GM18498 (cell line): ENCODE results near the gene KSR2.
"Not testable (repeated sequence)": the region's sequence is repeated elsewhere in the genome, so short reads cannot be mapped to it uniquely, and the experiment has no call there.

Source experiments
- ATAC-seq: cut with Tn5 transposase; IDR thresholded peaks from one replicate; pipeline ENCODE4 v1.9.1; 2021; ENCODE audit warnings: mild to moderate bottlenecking, moderate library complexity; ENCODE audit not compliant: unreplicated experiment

The KSR2 gene

GRCh38 chr12:117768860-117769259 is 199.9 kb downstream of the KSR2 start:
- no peak for ATAC-seq

DNA sequence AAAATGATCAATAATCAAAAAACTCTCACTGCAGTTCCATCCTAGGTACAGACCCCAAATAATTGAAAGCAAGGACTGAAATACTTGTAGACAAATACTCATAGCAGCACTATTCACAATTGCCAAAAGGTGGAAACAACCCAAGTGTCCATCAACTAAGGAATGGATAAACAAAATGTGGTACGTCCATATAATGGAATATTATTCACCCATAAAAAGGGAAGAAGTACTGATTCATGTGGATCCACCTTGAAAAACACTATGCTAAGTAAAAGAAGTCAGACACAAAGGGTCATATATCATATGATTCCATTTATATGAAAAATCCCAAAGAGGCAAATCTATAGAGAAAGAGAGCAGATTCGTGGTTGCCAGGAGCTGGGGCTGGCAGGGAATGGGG is 202.8 kb downstream of the KSR2 start:
- no peak for ATAC-seq

DNA sequence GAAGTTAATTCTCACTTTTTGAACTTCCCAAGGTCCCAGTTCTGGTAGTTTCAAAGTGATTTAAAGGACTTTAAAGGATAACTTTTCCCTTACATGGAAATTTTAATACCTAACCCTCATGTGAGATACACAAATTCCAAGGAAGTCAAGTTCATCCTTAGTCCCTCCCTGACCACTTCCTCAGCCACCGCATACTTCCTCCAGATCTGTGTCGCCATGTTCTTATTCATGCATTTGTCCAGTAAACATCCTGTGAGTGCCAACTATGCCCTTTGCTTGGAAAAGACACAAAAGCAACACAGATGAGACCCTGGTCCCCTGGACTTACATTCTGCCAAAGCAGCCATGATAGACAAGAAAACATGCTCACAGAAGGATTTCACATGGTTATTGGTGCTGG is 206.6 kb downstream of the KSR2 start:
- no peak for ATAC-seq

DNA sequence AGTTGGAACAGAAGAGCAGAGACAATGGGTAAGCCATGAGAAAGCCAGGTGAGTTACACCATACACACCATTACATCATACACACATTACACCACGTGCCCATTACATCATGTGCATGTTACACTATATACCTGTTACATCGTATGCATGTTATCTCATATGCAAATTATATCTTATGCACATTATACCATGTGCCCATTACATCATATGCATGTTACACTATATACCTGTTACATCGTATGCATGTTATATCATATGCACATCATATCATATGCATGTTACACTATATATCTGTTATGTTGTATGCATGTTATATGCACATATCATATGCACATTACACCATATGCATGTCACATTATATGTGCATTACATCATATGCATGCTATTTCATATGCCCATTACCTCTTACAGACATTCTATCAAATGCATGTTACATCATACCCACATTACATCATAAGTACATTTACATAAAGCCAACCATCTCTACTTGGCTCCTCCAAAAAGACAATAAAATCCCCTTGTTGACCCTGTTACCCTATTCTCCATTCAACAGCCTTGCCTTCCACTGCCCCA is 207.2 kb downstream of the KSR2 start:
- ATAC-seq: no peak

- no peak for ATAC-seq
Observed at GRCh38 chr12:117760990-117761389, 207.8 kb downstream of the KSR2 start.

DNA sequence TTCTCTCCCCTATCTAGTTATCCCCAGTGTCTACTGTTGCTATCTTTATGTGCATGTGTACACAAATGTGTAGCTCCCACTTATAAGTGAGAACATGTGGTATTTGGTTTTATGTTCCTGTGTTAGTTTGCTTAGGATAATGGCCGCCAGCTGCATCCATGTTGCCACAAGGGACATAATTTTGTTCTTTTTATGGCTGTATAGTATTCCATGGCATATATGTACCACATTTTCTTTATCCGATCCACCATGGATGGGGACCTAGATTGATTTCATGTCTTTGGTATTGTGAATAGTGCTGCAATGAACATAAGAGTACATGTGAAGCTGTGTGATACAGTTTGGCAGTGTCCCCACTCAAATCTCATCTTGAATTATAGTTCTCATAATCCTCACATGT is 218.1 kb downstream of the KSR2 start:
- no peak for ATAC-seq

- no peak for ATAC-seq
Observed at GRCh38 chr12:117749431-117749830, 219.4 kb downstream of the KSR2 start.

- not testable (repeated sequence) for ATAC-seq
Observed at GRCh38 chr12:117746358-117746757, 222.4 kb downstream of the KSR2 start.

GRCh38 chr12:117744418-117744817 is 224.4 kb downstream of the KSR2 start:
- ATAC-seq: no peak

DNA sequence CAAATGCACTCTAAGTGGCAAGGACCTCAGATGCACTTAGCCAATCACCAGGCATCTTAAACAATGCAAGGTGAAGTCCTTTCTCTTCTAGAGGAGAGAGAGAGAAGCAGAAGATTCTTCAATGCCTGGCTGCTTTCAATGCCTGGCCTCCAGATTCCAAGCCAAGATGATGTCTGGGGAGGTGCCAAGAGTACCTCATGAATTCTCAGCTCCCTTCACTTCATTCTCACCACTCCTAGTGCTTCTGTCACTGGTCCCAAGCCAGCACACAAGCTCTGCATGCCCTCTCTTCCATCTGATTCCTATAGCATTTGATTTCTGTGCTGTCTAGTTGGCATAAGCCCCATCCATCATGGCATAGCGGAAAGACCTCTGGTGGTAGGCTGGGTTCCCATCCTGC is 225.0 kb downstream of the KSR2 start:
- ATAC-seq: no peak

DNA sequence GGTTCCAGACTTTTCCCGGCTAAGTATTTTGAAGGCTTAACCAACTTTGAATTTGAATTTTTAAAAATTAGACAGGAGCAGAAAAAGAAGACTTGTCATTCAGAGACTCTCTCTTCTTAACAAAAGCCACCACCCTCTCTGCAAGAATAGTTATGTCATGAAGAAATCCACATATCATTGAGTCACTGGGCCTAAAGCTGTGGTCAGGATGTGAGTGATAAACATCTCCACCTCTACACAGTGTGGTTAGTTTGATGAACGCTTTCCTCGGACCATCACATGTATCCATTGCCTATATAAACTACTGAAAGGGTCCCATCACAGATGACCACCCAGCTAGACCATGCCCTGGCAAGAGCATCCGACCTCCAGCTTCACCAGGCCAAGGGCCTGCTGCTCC is 226.1 kb downstream of the KSR2 start:
- no peak for ATAC-seq

DNA sequence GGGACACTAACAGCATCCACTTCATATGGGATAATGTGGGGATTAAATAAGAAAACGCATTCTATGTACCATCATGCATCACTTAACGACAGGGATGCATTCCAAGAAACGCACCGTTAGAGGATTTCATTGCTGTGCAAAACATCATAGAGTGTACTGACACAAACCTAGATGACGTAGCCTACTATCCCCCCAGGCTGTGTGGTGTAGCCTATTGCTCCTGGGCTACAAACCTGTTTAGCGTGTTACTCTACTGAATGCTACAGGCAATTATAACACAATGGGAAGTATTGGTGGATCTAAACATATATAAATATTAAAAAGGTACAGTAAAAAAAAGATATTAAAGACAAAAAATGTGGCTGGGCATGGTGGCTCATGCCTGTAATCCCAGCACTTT is 230.6 kb downstream of the KSR2 start:
- no peak for ATAC-seq

GRCh38 chr12:117733549-117733805 is 235.3 kb downstream of the KSR2 start:
- no peak for ATAC-seq

GRCh38 chr12:117732761-117733548 is 235.8 kb downstream of the KSR2 start:
- ATAC-seq: no peak

GRCh38 chr12:117731131-117731530 is 237.7 kb downstream of the KSR2 start:
- not testable (repeated sequence) for ATAC-seq

DNA sequence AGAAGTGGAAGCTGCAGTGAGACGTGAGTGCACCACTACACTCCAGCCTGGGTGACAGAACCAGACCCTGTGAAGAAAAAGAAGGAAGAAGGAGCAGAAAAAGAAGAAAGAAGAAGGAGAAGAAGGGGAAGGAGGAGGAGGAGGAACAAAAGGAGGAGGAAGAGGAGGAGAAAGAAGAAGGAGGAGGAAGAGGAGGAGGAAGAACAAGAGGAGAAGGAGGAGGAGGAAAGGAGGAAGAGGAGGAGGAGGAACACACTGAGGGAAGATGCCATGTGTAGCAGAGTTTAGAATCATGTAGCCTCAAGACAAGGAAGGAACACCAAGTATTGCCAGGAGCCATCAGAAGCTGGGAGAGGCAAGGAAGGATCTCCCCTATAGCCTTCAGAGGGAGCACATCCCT is 241.5 kb downstream of the KSR2 start:
- ATAC-seq: no peak

DNA sequence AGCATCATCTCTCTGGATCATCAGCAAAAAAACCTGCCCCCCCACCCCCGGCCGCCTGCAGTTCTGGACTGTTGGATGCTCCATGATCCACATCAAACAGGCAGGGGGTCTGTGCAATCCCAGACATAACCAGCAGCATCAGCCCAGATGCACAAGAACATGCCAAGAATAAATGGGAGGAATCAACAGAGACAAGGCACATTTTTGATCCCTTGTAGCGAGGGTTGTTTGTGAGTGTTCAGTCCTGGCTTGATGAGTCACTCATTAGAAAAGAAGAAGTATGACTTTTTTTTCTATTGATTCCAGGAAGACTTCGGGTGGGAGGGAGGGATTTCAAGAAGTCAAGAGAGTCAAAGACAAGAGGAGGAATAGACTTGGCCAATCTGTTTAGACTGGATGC is 244.2 kb downstream of the KSR2 start:
- no peak for ATAC-seq

- ATAC-seq: no peak
Observed at GRCh38 chr12:117718559-117718958, 250.2 kb downstream of the KSR2 start.

DNA sequence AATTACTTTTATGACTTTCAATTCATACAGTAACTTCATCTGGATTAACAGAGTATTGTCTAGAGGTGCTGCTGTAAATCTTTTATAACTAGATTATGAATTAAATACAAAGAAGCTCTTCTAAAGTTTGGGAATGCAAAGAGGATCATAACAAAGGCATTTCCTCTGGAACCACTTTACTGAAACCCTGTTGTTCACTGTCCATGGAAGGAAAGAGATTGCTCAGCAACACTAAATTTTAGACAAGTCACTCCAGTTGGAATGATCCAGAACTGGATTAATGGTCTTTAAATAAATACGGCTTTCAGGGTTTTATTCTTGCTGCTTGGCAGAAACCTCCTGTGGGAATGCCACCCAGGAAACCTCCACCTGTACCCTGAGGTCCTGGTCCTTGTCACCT is 250.6 kb downstream of the KSR2 start:
- ATAC-seq: no peak

GRCh38 chr12:117714203-117714602 is 254.6 kb downstream of the KSR2 start:
- no peak for ATAC-seq

- no peak for ATAC-seq
Observed at GRCh38 chr12:117710121-117710520, 258.7 kb downstream of the KSR2 start.

DNA sequence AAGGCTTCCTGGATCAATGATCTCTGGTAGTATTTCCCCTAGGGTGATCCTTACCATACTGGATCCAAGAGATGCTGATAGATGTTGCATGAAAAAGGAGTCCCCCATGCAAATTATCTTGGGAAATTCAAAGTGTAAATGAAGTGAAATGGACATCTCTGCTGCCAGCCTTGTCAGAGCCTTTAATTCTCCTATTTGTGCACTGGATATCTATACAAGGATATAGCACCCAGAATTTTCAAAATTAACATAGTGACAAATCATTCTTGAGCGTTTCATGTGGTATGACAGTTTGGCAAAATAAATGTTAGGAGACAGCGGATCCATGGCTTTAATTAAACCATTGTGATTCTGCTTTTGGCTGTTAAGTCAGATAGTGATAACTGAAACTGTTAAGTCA is 260.9 kb downstream of the KSR2 start:
- no peak for ATAC-seq

DNA sequence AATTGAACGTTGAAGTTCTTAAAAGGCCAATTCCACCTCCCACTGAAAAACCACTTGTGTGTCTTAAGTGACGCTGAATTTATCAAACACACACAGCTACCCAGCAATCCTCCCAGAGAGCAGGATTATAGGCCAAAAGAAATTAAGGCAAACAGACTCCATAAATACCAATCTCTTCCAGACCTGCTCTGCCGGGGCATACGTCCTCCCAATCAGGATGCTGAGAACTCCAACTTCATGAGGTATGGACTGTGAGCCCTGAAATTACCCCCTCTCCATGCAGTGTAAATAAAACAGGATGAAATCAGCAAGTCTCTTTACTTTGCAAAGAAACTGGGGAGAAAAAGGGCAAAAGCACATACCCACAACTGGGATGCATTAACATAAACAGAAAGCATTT is 265.2 kb downstream of the KSR2 start:
- ATAC-seq: no peak
